ENCODE results near the gene MYCT1.

The MYCT1 gene

GRCh38 chr6:152726313-152726712 lies 28.6 kb downstream of the MYCT1 start:
- no peak for DNase-seq

DNA sequence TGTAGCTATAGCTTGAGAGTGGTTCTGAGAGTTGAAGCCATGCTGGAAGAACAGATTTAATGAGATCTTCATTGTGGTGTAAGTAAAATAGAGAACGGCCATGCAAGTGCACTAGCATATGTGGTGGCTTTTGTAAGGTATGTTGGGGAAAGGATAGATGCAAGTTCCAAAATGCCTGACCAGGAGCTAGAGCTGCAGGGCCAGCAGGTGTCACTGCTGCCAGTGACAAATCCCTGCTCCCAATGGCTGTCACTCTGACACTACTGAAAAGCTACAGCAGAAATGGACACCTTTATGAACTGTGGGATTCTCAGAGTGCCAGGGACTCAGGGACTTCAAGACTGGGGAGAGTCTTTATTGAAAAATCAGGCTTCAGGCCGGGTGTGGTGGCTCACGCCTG lies 29.8 kb downstream of the MYCT1 start:
- no peak for DNase-seq

- DNase-seq = no peak
These were observed 36.9 kb downstream of the MYCT1 start for GRCh38 chr6:152734630-152735029.

DNA sequence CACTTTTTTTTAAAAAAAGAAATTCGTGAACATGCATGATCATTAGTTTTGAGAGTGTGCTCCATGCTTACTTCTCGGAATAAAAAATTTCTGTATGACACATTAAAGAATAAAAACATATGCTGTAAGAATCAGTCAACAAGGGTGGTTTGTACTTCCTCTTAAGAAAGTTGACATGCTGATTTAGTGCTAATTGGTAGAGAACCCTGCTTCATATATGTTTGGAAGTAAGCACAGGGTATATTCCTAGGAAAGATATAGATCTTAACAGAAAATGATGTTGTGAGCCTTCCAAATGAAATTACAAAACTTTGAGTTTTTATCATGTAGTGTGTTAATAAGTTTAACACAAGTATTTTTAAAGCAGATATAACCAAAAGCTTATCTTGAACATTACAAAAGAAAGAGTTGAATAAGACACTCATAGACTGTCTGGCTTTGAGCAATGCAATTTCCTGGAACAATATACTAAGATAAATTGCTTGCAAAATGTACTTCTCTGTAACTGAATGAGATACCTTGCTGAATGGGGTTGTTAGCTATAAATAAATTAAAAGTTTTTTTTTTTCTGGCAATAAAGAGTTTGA lies 39.1 kb downstream of the MYCT1 start:
- DNase-seq = no peak

DNA sequence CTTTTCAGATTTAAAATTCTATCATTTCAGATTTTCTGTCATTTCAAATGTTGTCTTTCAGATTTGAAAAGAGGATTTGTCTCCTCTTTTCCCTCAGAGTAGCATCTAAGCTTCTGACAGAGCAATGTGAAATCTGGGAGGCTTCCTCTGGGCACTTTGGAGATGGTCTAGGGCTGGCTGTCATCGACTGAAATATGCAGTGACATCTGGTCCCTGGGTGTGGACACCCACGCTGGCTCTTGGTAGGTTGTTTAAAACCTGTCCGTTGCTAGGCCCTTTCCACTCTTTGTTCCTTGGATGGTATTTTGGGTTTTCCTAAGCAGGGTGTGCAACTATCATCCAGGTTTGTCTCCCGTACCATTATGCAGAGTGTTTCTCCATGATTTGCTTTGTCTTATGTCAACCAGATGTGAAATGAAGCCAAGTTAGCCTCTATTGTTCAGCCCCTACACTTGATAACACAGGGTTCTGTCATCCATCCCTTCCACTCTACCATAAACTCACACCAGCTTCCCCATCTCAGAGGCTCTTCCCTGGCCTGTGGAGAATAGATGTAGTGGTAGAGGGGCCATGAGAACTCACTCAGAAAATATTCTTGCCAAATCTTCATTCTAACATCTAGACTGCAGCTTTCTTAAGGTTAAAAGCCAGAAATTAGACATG lies 47.9 kb downstream of the MYCT1 start:
- DNase-seq = no peak

DNA sequence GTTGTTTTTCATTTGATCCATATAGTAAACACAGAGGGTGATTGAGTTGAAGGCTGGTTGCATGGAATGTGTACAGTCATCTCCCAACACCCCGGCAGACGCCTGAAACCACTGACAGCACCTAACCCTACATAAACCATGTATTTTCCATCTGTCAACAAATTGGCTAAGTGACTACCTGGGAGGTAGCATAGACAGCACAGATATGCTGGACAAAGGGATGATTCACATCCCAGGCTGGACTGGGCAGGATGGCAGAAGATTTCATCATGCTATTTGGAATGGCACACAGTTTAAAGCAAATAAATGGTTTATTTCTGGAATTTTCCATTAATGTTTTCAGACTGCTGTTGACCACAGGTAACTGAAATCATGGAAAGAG lies 48.5 kb downstream of the MYCT1 start:
- no peak for DNase-seq

- no peak for DNase-seq
These were observed 51.1 kb downstream of the MYCT1 start for GRCh38 chr6:152748843-152749242.

DNA sequence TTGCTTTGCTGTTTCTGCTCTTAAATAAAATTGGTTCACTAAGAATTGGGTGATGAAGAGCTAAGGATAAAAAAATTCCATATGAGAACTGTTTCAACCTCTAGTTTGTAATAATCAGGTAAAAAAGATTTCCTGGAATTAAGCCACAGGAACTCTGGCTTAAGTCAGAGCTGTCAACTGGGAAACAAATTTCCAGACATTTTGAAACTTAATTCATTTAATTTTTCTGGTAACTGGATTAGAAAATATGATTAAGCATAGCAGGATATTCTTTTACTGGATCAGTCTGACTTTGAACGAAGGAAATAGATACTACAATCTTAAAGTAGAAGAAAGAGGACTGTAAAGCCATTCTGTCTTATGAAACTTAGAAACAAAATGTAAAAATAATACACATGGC lies 51.6 kb downstream of the MYCT1 start:
- DNase-seq = no peak

GRCh38 chr6:152750694-152751093 lies 53.0 kb downstream of the MYCT1 start, which contains the start of gene VIP:
VIP (plus strand) TSS chr6:152750797; CDS start chr6:152752178, 1,381 bp downstream.
- DNase-seq = no peak

GRCh38 chr6:152765331-152765730 lies 67.6 kb downstream of the MYCT1 start:
- DNase-seq = no peak

GRCh38 chr6:152769159-152769558 lies 71.5 kb downstream of the MYCT1 start:
- DNase-seq = no peak

DNA sequence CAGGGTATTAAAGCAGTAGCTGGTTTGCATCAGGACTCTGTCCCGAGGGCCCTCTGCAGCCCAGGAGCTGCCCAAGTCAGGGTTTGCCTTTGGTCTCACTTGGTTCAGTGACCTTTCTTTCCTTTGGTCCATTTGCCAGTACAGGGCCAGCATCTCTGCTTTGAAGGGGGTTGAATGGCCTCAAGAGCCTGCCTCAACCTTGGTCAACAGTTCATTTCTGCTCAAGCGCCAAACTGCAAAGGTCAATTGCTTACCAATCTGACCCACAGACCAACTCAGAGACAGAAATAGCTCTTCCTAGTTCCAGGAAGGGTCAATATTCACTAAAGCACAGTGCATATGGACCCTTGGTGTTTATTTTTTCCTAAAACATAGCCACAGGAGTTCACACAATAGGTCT lies 72.3 kb downstream of the MYCT1 start:
- DNase-seq = no peak

DNA sequence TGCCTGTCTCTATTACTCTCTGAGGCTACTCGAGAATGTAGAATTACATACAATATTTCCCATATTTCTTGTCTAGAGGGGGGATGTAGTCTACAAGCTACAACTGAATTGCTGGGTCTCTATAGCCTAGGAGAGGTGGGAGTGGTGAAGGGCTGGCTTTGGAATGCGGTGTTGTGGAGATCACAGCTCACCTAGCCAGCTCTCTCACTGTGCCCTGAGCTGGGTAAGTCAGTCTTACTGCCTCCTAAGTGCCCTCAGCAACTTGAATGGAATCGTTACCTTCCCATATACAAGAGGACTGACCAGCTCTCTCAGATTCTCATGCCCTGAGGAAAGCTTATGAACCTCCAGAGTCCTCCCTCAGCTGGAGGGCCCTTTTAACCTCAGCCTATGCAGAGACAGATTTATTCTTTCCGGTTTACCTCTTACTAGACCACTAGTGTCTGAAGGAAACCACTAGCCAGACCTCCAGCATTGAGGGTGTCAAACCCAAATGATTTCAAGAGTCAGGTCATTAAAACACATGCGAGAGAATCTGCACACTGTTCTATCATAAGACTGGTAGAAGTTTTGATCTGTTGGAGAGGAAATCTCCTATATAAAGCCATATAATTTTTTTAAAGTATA lies 73.5 kb downstream of the MYCT1 start:
- DNase-seq = no peak
